H9 (cell line): ENCODE results near the gene CDC5L. TPM values are rescaled to one million over a fixed set of nuclear protein-coding genes. Genes with fewer than 3 reads are reported as not detected.

Experiments
- DNase-seq: peaks from one replicate; pipeline ENCODE4 v3.0.0-alpha.2; 2017
- H2AFZ ChIP-seq: one replicate; pipeline ENCODE4 v1.6.1; 2013; ENCODE audit warnings: mild to moderate bottlenecking, low read length, control low read depth, moderate library complexity
- H2AK5ac ChIP-seq: 2 replicates; pipeline ENCODE4 v1.6.1; 2013; ENCODE audit warnings: low read length, control low read depth, mixed read lengths; ENCODE audit not compliant: insufficient read length
- H2BK120ac ChIP-seq: one replicate; pipeline ENCODE4 v1.6.1; 2013; ENCODE audit warnings: low read depth, mild to moderate bottlenecking, low read length, control low read depth, inconsistent platforms; ENCODE audit not compliant: poor library complexity, severe bottlenecking
- H2BK12ac ChIP-seq: 2 replicates; pipeline ENCODE4 v1.6.1; 2013; ENCODE audit warnings: low read length, control low read depth, mixed read lengths, low read depth; ENCODE audit not compliant: insufficient read length
- H2BK15ac ChIP-seq: 2 replicates; pipeline ENCODE4 v1.6.1; 2013; ENCODE audit warnings: low read depth, low read length, control low read depth
- H2BK20ac ChIP-seq: one replicate; pipeline ENCODE4 v1.6.1; 2013; ENCODE audit warnings: low read depth, mild to moderate bottlenecking, low read length, control low read depth, inconsistent platforms; ENCODE audit not compliant: poor library complexity, severe bottlenecking
- H2BK5ac ChIP-seq: 2 replicates; pipeline ENCODE4 v1.6.1; 2013; ENCODE audit warnings: low read length, control low read depth, mixed read lengths; ENCODE audit not compliant: insufficient read length
- H3K14ac ChIP-seq: 2 replicates; pipeline ENCODE4 v1.6.1; 2013; ENCODE audit warnings: low read length, control low read depth; ENCODE audit not compliant: insufficient read depth
- H3K18ac ChIP-seq: 2 replicates; pipeline ENCODE4 v1.6.1; 2013; ENCODE audit warnings: low read depth, mild to moderate bottlenecking, mixed read lengths, low read length, control low read depth; ENCODE audit not compliant: insufficient read length
- H3K23ac ChIP-seq: 2 replicates; pipeline ENCODE4 v1.6.1; 2013; ENCODE audit warnings: low read length, control low read depth, mixed read lengths, low read depth; ENCODE audit not compliant: insufficient read length
- H3K23me2 ChIP-seq: 2 replicates; pipeline ENCODE4 v1.6.1; 2013; ENCODE audit warnings: low read depth, mild to moderate bottlenecking, mixed read lengths, low read length, control low read depth; ENCODE audit not compliant: insufficient read length, poor library complexity, severe bottlenecking
- H3K27ac ChIP-seq: 2 replicates; pipeline ENCODE4 v1.5.1; 2013; ENCODE audit warnings: low read length, control low read depth, mixed read lengths, low read depth; ENCODE audit not compliant: insufficient read length
- H3K27me3 ChIP-seq: 2 replicates; pipeline ENCODE4 v1.6.1; 2013; ENCODE audit warnings: low read length, control low read depth, inconsistent platforms; ENCODE audit not compliant: insufficient read depth
- H3K4ac ChIP-seq: 2 replicates; pipeline ENCODE4 v1.6.1; 2013; ENCODE audit warnings: low read depth, mild to moderate bottlenecking, control low read depth, inconsistent platforms, low read length, moderate library complexity
- H3K4me1 ChIP-seq: 2 replicates; pipeline ENCODE4 v1.6.1; 2013; ENCODE audit warnings: low read length, control low read depth, inconsistent platforms; ENCODE audit not compliant: insufficient read depth
- H3K4me2 ChIP-seq: 2 replicates; pipeline ENCODE4 v1.6.1; 2013; ENCODE audit warnings: low read length, control low read depth, mixed read lengths; ENCODE audit not compliant: insufficient read length, insufficient read depth
- H3K56ac ChIP-seq: 2 replicates; pipeline ENCODE4 v1.6.1; 2013; ENCODE audit warnings: low read depth, mild to moderate bottlenecking, mixed read lengths, low read length, control low read depth; ENCODE audit not compliant: insufficient read length
- H3K79me1 ChIP-seq: 2 replicates; pipeline ENCODE4 v1.6.1; 2013; ENCODE audit warnings: low read depth, mild to moderate bottlenecking, moderate library complexity, low read length, control low read depth, inconsistent platforms; ENCODE audit not compliant: insufficient read depth, poor library complexity, severe bottlenecking
- H3K79me2 ChIP-seq: 2 replicates; pipeline ENCODE4 v1.6.1; 2013; ENCODE audit warnings: low read length, control low read depth, inconsistent platforms; ENCODE audit not compliant: insufficient read depth
- H3K9ac ChIP-seq: 2 replicates; pipeline ENCODE4 v1.6.1; 2013; ENCODE audit warnings: low read length, control low read depth, mixed read lengths; ENCODE audit not compliant: insufficient read length; ENCODE audit errors: extremely low read depth
- H3K9me3 ChIP-seq: one replicate; pipeline ENCODE4 v1.6.1; 2013; ENCODE audit warnings: low read depth, low read length, inconsistent platforms; ENCODE audit not compliant: control insufficient read depth
- H3T11ph ChIP-seq: one replicate; pipeline ENCODE4 v1.6.1; 2013; ENCODE audit warnings: mild to moderate bottlenecking, low read length, control low read depth, inconsistent platforms
- H4K20me1 ChIP-seq: one replicate; pipeline ENCODE4 v1.6.1; 2013; ENCODE audit not compliant: control insufficient read depth, insufficient read length, insufficient read depth
- H4K5ac ChIP-seq: 2 replicates; pipeline ENCODE4 v1.6.1; 2013; ENCODE audit warnings: low read depth, mild to moderate bottlenecking, mixed read lengths, low read length, control low read depth; ENCODE audit not compliant: insufficient read length
- H4K8ac ChIP-seq: replicated peaks from 2 replicates; pipeline ENCODE4 v1.6.1; 2013; ENCODE audit warnings: low read length, control low read depth, mixed read lengths, low read depth; ENCODE audit not compliant: insufficient read length
- H4K91ac ChIP-seq: 2 replicates; pipeline ENCODE4 v1.6.1; 2013; ENCODE audit warnings: low read depth, mild to moderate bottlenecking, moderate library complexity, mixed read lengths, low read length, control low read depth; ENCODE audit not compliant: insufficient read length
- H3K27ac Mint-ChIP-seq, 3 experiments: 2 replicates in 2 of 3; 3 replicates in 1 of 3; pipeline ENCODE4 v1.8.0; 2020 to 2021; ENCODE audit warnings: mixed read lengths in 3 of 3, mild to moderate bottlenecking in 1 of 3, moderate library complexity in 1 of 3
- H3K27me3 Mint-ChIP-seq: 2 replicates; pipeline ENCODE4 v1.8.0; 2021; ENCODE audit warnings: low read depth, mild to moderate bottlenecking, moderate library complexity, mixed read lengths
- H3K36me3 Mint-ChIP-seq, 3 experiments: 2 replicates in 2 of 3; 3 replicates in 1 of 3; pipeline ENCODE4 v1.8.0; 2020 to 2021; ENCODE audit warnings: low read depth in 3 of 3, mixed read lengths in 3 of 3; ENCODE audit not compliant: insufficient read depth in 1 of 3
- H3K4me1 Mint-ChIP-seq, 2 experiments: 2 replicates each; pipeline ENCODE4 v1.8.0; 2020; ENCODE audit warnings: mixed read lengths in 2 of 2
- H3K4me3 Mint-ChIP-seq, 2 experiments: 2 replicates in 1 of 2; 3 replicates in 1 of 2; pipeline ENCODE4 v1.8.0; 2020 to 2021; ENCODE audit warnings: mild to moderate bottlenecking in 2 of 2, mixed read lengths in 2 of 2, moderate library complexity in 1 of 2
- H3K9me3 Mint-ChIP-seq, 2 experiments: 2 replicates in 1 of 2; 3 replicates in 1 of 2; pipeline ENCODE4 v1.8.0; 2020; ENCODE audit warnings: mild to moderate bottlenecking in 2 of 2, mixed read lengths in 2 of 2, moderate library complexity in 1 of 2
- CTCF ChIP-seq: fragments of 200-600 bp; sonication (generic); conservative IDR thresholded peaks from 3 replicates; pipeline ENCODE4 v1.8.0; 2021; ENCODE audit warnings: antibody characterized with exemption, mild to moderate bottlenecking
- WGBS: extraction: QIAGEN DNeasy Blood & Tissue Kit; methylation state at CpG from one replicate; pipeline ENCODE4 v1.1.7; 2013; ENCODE audit warnings: missing lambda C conversion rate, low lambda C conversion rate, mixed read lengths; ENCODE audit not compliant: insufficient read length; ENCODE audit errors: extremely low coverage; 5-methylcytosine and 5-hydroxymethylcytosine counted together
- total RNA-seq: library from RNA; stranded (reverse); gene quantifications from 2 replicates; pipeline ENCODE4 v1.2.1, GENCODE V29; 2021

CDC5L gene
- total RNA-seq, 1 experiment from 2014 or later = 34.3 TPM

GRCh38 chr6:44404715-44405099, 17.2 kb downstream of the CDC5L start:
- Histone ChIP-seq H3K79me1 (no peaks in the 10 kb centered on the region), H3K14ac (no peak overlapping the region), H3K9ac (no peak overlapping the region), H2BK5ac (no peak overlapping the region), H2BK120ac (no peak overlapping the region), H3K23ac (no peak overlapping the region), H4K5ac (no peak overlapping the region), H3K9me3 (no peaks in the 10 kb centered on the region), H3K56ac (no peak overlapping the region), H3T11ph (no peak overlapping the region), H3K27ac (no peak overlapping the region), H3K18ac (no peak overlapping the region), H2BK20ac (no peak overlapping the region), H3K79me2 (no peaks in the 10 kb centered on the region; the same call in 1 of the 2 replicates), H3K4me1 (no peaks in the 10 kb centered on the region), H3K23me2 (no peaks in the 10 kb centered on the region), H3K4ac (no peak overlapping the region), H2BK15ac (no peak overlapping the region), H4K8ac (no peak overlapping the region), H4K91ac (no peak overlapping the region), H3K4me2 (no peak overlapping the region), H2BK12ac (no peak overlapping the region), H2AFZ (no peak overlapping the region), H3K27me3 (no peaks in the 10 kb centered on the region), H4K20me1 (no peaks in the 10 kb centered on the region), H2AK5ac (no peak overlapping the region)
- DNase-seq = no peak
- Mint-ChIP-seq H3K9me3 (no peaks in the 10 kb centered on the region), H3K4me3 (no peak overlapping the region), H3K36me3 (peaks cover 49 to 86% (median 80%) of the 10 kb centered on the region in 3 experiments), H3K27me3 (no peaks in the 10 kb centered on the region), H3K27ac (no peak overlapping the region), H3K4me1 (no peaks in the 10 kb centered on the region)
- no peak for TF ChIP-seq CTCF
- no CpG with 5 or more reads among the region's 1 CpG for whole genome bisulfite sequencing
